GM23338 (cell line): ENCODE measurements around the gene NOX4. TPM values are rescaled to one million over a fixed set of nuclear protein-coding genes. Genes with fewer than 3 reads are reported as not detected.

Experiments used
- ATAC-seq: fragments of 200-7000 bp; cut with Tn5 transposase; 3 replicates; pipeline ENCODE4 v1.9.1; 2020
- DNase-seq: peaks from one replicate; pipeline ENCODE4 v3.0.0-alpha.2; 2015; ENCODE audit warnings: low spot score
- H2AFZ ChIP-seq: fragments of 200-600 bp; sonication (generic); 2 replicates; pipeline ENCODE4 v1.8.0; 2016; ENCODE audit warnings: antibody characterized with exemption, mild to moderate bottlenecking, moderate library complexity
- H3F3A ChIP-seq: fragments of 200-600 bp; sonication (generic); replicated peaks from 2 replicates; pipeline ENCODE4 v1.8.0; 2017; ENCODE audit warnings: antibody characterized with exemption, mixed run types, low read depth
- H3K27ac ChIP-seq: fragments of 200-600 bp; sonication (generic); 2 replicates; pipeline ENCODE4 v1.6.1; 2016; ENCODE audit warnings: low read depth
- H3K27me3 ChIP-seq: fragments of 200-600 bp; sonication (generic); 2 replicates; pipeline ENCODE4 v1.8.0; 2016; ENCODE audit warnings: mild to moderate bottlenecking, mixed run types, moderate library complexity; ENCODE audit not compliant: insufficient read depth
- H3K36me3 ChIP-seq: fragments of 200-600 bp; sonication (generic); 2 replicates; pipeline ENCODE4 v1.8.0; 2016; ENCODE audit warnings: mild to moderate bottlenecking; ENCODE audit not compliant: insufficient read depth
- H3K4me1 ChIP-seq: fragments of 200-600 bp; sonication (generic); 2 replicates; pipeline ENCODE4 v1.8.0; 2016; ENCODE audit warnings: mild to moderate bottlenecking, moderate library complexity; ENCODE audit not compliant: insufficient read depth
- H3K4me2 ChIP-seq: fragments of 200-600 bp; sonication (generic); 2 replicates; pipeline ENCODE4 v1.7.1; 2017; ENCODE audit warnings: mixed run types
- H3K4me3 ChIP-seq: fragments of 200-600 bp; sonication (generic); 2 replicates; pipeline ENCODE4 v1.6.1; 2016; ENCODE audit warnings: mixed run types
- H3K79me2 ChIP-seq: fragments of 200-600 bp; sonication (generic); replicated peaks from 2 replicates; pipeline ENCODE4 v1.8.0; 2017; ENCODE audit warnings: mild to moderate bottlenecking; ENCODE audit not compliant: insufficient read depth
- H3K9me2 ChIP-seq: fragments of 200-600 bp; sonication (generic); 2 replicates; pipeline ENCODE4 v1.8.0; 2017; ENCODE audit not compliant: insufficient read depth
- H4K20me1 ChIP-seq: fragments of 200-600 bp; sonication (generic); replicated peaks from 2 replicates; pipeline ENCODE4 v1.8.0; 2017; ENCODE audit warnings: mild to moderate bottlenecking; ENCODE audit not compliant: insufficient read depth
- H3K27ac Mint-ChIP-seq: 2 replicates; pipeline ENCODE4 v1.8.0; 2020; ENCODE audit warnings: inconsistent platforms, mild to moderate bottlenecking, moderate library complexity, mixed read lengths
- H3K27me3 Mint-ChIP-seq: 3 replicates; pipeline ENCODE4 v1.8.0; 2022; ENCODE audit warnings: low read depth, mild to moderate bottlenecking, moderate library complexity, mixed read lengths, inconsistent platforms; ENCODE audit not compliant: insufficient read depth, poor library complexity
- H3K36me3 Mint-ChIP-seq: 3 replicates; pipeline ENCODE4 v1.8.0; 2021; ENCODE audit warnings: low read depth, mild to moderate bottlenecking, inconsistent platforms, moderate library complexity, mixed read lengths
- H3K4me1 Mint-ChIP-seq: 3 replicates; pipeline ENCODE4 v1.8.0; 2020; ENCODE audit warnings: mild to moderate bottlenecking, inconsistent platforms, mixed read lengths
- H3K4me3 Mint-ChIP-seq: 3 replicates; pipeline ENCODE4 v1.8.0; 2021; ENCODE audit warnings: moderate library complexity, mild to moderate bottlenecking, inconsistent platforms, mixed read lengths
- H3K9me3 Mint-ChIP-seq: 3 replicates; pipeline ENCODE4 v1.8.0; 2020; ENCODE audit warnings: moderate library complexity, mild to moderate bottlenecking, inconsistent platforms, mixed read lengths
- CREB1 ChIP-seq: fragments of 250-450 bp; sonication (Bioruptor Pico); IDR thresholded peaks from 2 replicates; pipeline ENCODE4 v1.5.0; 2020; ENCODE audit warnings: low read depth, mild to moderate bottlenecking, moderate library complexity
- CTCF ChIP-seq, 2 experiments: fragments of 200-600 bp in 1 of 2; sonication (generic) in 1 of 2; conservative IDR thresholded peaks; 2 replicates each; pipeline versions ENCODE4 v1.5.1 to v1.6.1; 2016 to 2017; ENCODE audit warnings: antibody characterized with exemption in 2 of 2, low read depth in 2 of 2, mild to moderate bottlenecking in 2 of 2, moderate library complexity in 1 of 2
- ETS1 ChIP-seq: IDR thresholded peaks from 2 replicates; pipeline ENCODE4 v1.6.1; 2016; ENCODE audit warnings: antibody characterized with exemption
- EZH2 ChIP-seq: fragments of 200-600 bp; sonication (generic); IDR thresholded peaks from one replicate; pipeline ENCODE4 v1.8.0; 2017; ENCODE audit warnings: antibody characterized with exemption, mild to moderate bottlenecking, low read depth; ENCODE audit not compliant: unreplicated experiment
- EZH2phosphoT487 ChIP-seq: fragments of 200-600 bp; sonication (generic); IDR thresholded peaks from one replicate; pipeline ENCODE4 v1.8.1; 2018; ENCODE audit warnings: antibody characterized with exemption; ENCODE audit not compliant: unreplicated experiment
- JUNB ChIP-seq: IDR thresholded peaks from one replicate; pipeline ENCODE4 v1.6.1; 2016; ENCODE audit warnings: antibody characterized with exemption; ENCODE audit not compliant: unreplicated experiment
- NANOG ChIP-seq: IDR thresholded peaks from 2 replicates; pipeline ENCODE4 v1.6.1; 2016; ENCODE audit warnings: antibody characterized with exemption, borderline replicate concordance
- POLR2AphosphoS5 ChIP-seq: IDR thresholded peaks from 2 replicates; pipeline ENCODE4 v1.6.1; 2016; ENCODE audit warnings: antibody characterized with exemption, low read depth
- REST ChIP-seq: IDR thresholded peaks from one replicate; pipeline ENCODE4 v1.6.1; 2018; ENCODE audit warnings: antibody characterized with exemption; ENCODE audit not compliant: unreplicated experiment
- STAT1 ChIP-seq: IDR thresholded peaks from one replicate; pipeline ENCODE4 v1.6.1; 2016; ENCODE audit warnings: antibody characterized with exemption; ENCODE audit not compliant: unreplicated experiment
- ZNF114 ChIP-seq: fragments of 250-450 bp; sonication (Bioruptor Pico); IDR thresholded peaks from 2 replicates; pipeline ENCODE4 v1.5.0; 2020; ENCODE audit warnings: mild to moderate bottlenecking, moderate library complexity
- ZNF331 ChIP-seq: fragments of 250-450 bp; sonication (Bioruptor Pico); IDR thresholded peaks from 2 replicates; pipeline ENCODE4 v1.5.0; 2020; ENCODE audit warnings: low read depth, mild to moderate bottlenecking, moderate library complexity
- ZNF462 ChIP-seq: fragments of 250-450 bp; sonication (Bioruptor Pico); IDR thresholded peaks from 2 replicates; pipeline ENCODE4 v1.5.0; 2020; ENCODE audit warnings: mild to moderate bottlenecking, moderate library complexity
- polyA plus RNA-seq: library from polyadenylated mRNA; unstranded; fragments of >200 nt; fragmentation: Nextera tagmentation; extraction: Ambion mirVana; gene quantifications from 2 replicates; pipeline ENCODE4 v1.2.1, GENCODE V29; 2016
- total RNA-seq: library from RNA; depleted of rRNA; stranded (reverse); fragments of >200 nt; shearing (Covaris generic); gene quantifications from 2 replicates; pipeline ENCODE4 v1.2.3, GENCODE V29; 2014

Gene NOX4
- total and polyA plus RNA-seq, 2 experiments from 2014 or later: 1.9 to 2.6 TPM

- Histone ChIP-seq H3K27me3 (no peaks in the 10 kb centered on the region), H3F3A (no peaks in the 10 kb centered on the region), H3K27ac (no peak overlapping the region), H3K4me3 (no peak overlapping the region), H3K79me2 (no peaks in the 10 kb centered on the region), H3K4me1 (no peaks in the 10 kb centered on the region), H3K4me2 (no peak overlapping the region), H2AFZ (no peak overlapping the region), H3K9me2 (no peaks in the 10 kb centered on the region), H3K36me3 (no peaks in the 10 kb centered on the region), H4K20me1 (no peaks in the 10 kb centered on the region)
- ATAC-seq (no peak), DNase-seq (peak; percentile 17)
- no peak overlapping the region for H3K4me3 Mint-ChIP-seq
- no peaks in the 10 kb centered on the region for H3K27me3 Mint-ChIP-seq
- no peak for TF ChIP-seq NANOG
- no peak for TF ChIP-seq EZH2
- no peak for TF ChIP-seq ETS1
- no peak for TF ChIP-seq JUNB
- no peak for TF ChIP-seq ZNF331 (CRISPR knock-in tag)
- TF ChIP-seq STAT1: no peak
- TF ChIP-seq CREB1 (CRISPR knock-in tag): no peak
- no peak for TF ChIP-seq ZNF462 (CRISPR knock-in tag)
- no peak for TF ChIP-seq POLR2AphosphoS5
- no peak for TF ChIP-seq ZNF114 (CRISPR knock-in tag)
- TF ChIP-seq EZH2phosphoT487: no peak
- TF ChIP-seq CTCF (conservative IDR thresholded peaks at IDR 0.05; ENCODE audit: low read depth in 2 of 2): no peak
- no peak for TF ChIP-seq REST
- H3K36me3 Mint-ChIP-seq: no peaks in the 10 kb centered on the region; the same call in 2 of the 3 replicates
- H3K4me1 Mint-ChIP-seq: no peaks in the 10 kb centered on the region; the same call in 2 of the 3 replicates
- H3K9me3 Mint-ChIP-seq: no peaks in the 10 kb centered on the region
- peak overlapping the region; percentile 29; the same call in 1 of the 2 replicates for H3K27ac Mint-ChIP-seq
These were observed 110.1 kb downstream of the NOX4 start for GRCh38 chr11:89381094-89381493.
